ENCODE data around the gene VPS45.

VPS45 gene

GRCh38 chr1:150192012-150192411 is 124.4 kb downstream of the VPS45 start:
- DNase-seq (ENCODE audit: low read depth in 2 of 2), result no peak

GRCh38 chr1:150194381-150195031 is 126.9 kb downstream of the VPS45 start:
- DNase-seq (ENCODE audit: low read depth in 2 of 2), result no peak

Data from activated CD8-positive, alpha-beta memory T cell treated with anti-CD3 and anti-CD28 coated beads for 4 hours (primary cell).